ENCODE data around the gene CCL24.
"Not testable (repeated sequence)": the region's sequence is repeated elsewhere in the genome, so short reads cannot be mapped to it uniquely, and the experiment has no call there.

Gene CCL24

GRCh38 chr7:75818472-75818871, 4.9 kb upstream of the CCL24 start:
- DNase-seq: no peak

DNA sequence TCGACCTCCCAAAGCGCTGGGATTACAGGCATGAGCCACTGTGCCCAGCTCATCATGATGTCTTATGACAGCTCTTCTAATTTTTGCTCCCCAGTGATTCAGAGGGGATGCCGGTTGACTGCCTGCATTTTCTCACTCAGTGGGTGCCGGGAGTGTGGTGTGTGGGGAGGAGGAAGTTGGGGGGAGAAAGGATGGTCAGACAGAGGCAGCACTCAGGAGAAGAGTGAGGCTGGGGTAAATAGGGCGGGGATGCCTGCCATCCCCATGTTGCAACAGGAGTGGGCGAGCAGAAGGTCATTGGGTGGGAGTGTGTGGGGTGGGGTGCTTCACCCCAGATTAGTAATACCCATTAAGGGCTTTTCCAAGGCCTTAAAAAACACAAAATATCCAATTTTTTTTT, 3.5 kb upstream of the CCL24 start:
- no peak for DNase-seq

DNA sequence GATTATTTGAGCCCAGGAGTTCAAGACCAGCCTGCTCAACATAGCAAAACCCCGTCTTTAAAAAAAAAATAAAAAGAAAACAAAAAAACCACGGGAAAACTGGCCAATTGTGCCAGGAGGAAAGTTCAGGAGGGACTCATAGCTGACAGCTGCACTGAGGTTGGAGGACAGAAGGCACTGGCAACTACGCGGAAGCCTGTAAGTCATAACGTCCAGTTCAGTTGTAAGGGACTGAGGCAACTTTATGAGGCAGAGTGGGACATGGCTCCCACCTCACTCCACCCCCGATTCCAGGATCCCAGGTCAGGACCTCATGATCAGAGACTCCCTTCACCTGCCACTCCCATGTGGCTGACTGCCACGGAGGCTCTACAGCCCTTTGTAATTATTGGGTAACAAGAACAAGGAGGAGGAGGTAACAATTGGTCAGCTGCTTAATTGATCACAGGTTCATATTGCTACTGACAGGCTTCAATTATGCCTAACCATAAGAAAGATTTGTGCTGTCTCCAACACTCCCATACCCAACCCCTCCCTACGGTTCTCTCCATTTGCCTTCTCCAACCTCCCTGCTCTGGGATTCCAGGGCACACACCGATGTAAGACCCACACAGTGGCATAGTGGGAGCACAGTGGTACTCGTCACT, 1.9 kb upstream of the CCL24 start:
- no peak for DNase-seq

- DNase-seq: no peak
Measured at GRCh38 chr7:75814407-75814947, 871 bp upstream of the CCL24 start.

- DNase-seq: no peak
Measured at GRCh38 chr7:75813084-75813483, 522 bp downstream of the CCL24 start.

GRCh38 chr7:75811894-75812678, 1.5 kb downstream of the CCL24 start:
- no peak for DNase-seq

DNA sequence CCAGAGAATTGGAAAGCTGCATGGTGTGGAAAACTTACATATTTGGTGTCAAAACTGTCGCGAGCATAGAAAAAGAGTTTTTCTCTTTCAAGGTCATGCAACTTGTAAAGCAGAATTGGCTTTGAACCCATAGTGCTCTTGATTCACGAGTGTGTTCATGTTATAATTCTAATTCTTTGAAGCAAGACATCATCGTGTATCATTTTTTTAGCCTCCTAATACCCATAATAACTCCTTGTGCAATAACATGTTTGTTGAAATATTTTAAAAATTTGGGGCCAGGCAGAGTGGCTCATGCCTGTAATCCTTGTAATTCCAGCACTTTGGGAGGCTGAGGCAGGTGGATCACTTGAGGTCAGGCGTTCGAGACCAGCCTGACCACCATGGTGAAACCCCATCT, 4.2 kb downstream of the CCL24 start:
- no peak for DNase-seq

- no peak for DNase-seq
Measured at GRCh38 chr7:75808106-75808505, 5.5 kb downstream of the CCL24 start.

DNA sequence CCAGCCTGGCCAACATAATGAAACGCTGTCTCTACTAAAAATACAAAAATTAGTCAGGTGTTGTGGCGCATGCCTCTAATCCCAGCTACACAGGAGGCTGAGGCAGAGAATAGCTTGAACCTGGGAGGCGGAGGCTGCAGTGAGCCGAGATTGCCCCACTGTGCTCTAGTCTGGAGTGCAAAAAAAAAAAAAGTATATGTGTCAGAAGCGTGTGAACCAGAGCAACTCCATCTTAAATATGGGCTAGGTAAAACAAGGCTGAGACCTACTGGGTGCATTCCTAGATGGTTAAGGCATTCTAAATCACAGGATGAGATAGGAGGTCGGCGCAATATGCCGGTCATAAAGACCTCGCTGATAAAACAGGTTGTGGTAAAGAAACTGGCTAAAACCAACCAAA, 6.2 kb downstream of the CCL24 start:
- DNase-seq: no peak

- DNase-seq: no peak
Measured at GRCh38 chr7:75806560-75807307, 6.9 kb downstream of the CCL24 start.

- no peak for DNase-seq
Measured at GRCh38 chr7:75804705-75805104, 8.9 kb downstream of the CCL24 start.

DNA sequence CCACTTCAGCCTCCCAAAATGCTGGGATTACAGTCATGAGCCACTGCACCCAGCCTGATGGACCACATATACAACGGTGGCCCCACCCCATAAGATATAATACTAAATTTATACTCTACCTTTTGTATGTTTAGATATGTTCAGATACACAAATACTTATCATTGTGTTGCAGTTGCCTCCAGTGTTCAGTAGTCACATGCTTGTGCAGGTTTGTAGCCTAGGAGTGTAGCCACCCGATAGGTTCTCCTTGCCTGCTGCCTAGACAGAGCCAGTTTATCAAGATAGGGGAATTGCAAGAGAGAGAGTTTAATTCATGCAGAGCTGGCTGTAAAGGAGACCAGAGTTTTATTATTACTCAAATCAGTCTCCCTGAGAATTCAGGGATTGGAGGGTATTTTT, 9.6 kb downstream of the CCL24 start:
- DNase-seq: no peak

GRCh38 chr7:75802552-75802821, 11.1 kb downstream of the CCL24 start:
- DNase-seq: no peak

- DNase-seq: no peak
Measured at GRCh38 chr7:75798770-75799169, 14.8 kb downstream of the CCL24 start.

DNA sequence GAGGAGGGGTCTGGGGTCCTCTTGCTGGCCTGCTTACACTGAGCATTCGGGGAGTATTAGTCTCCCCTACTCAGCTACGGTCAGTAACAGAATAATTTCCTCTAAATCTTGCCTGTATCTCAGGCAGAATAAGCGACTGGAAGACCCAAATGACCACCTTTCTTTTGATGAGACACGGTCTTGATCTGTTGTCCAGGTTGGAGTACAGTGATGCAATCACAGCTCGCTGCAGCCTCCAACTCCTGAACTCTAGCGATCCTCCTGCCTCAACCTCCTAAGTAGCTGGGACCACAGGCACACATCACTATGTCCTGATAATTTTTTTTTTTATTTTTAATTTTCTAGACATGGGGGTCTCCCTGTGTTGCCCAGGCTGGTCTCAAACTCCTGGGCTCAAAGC, 17.2 kb downstream of the CCL24 start:
- DNase-seq: no peak

GRCh38 chr7:75795831-75796285, 17.7 kb downstream of the CCL24 start:
- no peak for DNase-seq

- no peak for DNase-seq
Measured at GRCh38 chr7:75793676-75794075, 19.9 kb downstream of the CCL24 start.

DNA sequence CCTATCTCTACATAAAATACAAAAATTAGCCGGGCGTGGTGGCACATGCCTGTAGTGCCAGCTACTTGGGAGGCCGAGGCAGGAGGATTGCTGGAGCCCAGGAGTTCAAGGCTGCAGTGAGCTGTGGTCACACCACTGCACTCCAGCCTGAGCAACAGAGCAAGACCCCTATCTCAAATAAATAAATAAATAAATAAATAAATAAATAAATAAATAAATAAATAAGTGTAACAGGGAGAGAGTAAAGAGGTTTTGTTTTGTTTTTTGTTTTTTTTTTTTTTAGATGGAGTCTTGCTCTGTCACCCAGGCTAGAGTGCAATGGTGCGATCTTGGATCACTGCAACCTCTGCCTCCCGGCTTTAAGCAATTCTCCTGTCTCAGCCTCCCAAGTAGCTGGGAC, 21.0 kb downstream of the CCL24 start:
- not testable (repeated sequence) for DNase-seq

- DNase-seq: no peak
Measured at GRCh38 chr7:75789361-75789924, 24.2 kb downstream of the CCL24 start.

DNA sequence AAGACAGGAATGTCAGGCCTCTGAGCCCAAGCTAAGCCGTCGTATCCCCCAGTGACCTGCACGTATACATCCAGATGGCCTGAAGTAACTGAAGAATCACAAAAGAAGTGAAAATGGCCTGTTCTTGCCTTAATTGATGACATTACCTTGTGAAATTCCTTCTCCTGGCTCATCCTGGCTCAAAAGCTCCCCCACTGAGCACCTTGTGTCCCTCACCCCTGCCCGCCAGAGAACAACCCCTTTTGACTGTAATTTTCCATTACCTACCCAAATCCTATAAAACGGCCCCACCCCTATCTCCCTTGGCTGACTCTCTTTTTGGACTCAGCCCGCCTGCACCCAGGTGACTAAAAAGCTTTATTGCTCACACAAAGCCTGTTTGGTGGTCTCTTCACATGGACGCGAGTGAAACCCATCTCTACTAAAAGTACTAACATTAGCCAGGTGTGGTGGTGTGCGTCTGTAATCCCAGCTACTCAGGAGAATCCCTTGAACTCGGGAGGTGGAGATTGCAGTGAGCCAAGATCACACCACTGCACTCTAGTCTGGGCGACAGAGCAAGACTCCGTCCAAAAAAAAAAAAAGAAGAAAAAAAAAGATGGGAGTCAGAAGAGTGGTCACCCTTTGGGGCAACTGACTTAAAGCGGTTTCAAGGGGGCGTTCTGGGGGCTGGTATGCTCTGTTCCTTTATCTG, 25.3 kb downstream of the CCL24 start:
- not testable (repeated sequence) for DNase-seq

- not testable (repeated sequence) for DNase-seq
Measured at GRCh38 chr7:75783058-75783457, 30.5 kb downstream of the CCL24 start.

DNA sequence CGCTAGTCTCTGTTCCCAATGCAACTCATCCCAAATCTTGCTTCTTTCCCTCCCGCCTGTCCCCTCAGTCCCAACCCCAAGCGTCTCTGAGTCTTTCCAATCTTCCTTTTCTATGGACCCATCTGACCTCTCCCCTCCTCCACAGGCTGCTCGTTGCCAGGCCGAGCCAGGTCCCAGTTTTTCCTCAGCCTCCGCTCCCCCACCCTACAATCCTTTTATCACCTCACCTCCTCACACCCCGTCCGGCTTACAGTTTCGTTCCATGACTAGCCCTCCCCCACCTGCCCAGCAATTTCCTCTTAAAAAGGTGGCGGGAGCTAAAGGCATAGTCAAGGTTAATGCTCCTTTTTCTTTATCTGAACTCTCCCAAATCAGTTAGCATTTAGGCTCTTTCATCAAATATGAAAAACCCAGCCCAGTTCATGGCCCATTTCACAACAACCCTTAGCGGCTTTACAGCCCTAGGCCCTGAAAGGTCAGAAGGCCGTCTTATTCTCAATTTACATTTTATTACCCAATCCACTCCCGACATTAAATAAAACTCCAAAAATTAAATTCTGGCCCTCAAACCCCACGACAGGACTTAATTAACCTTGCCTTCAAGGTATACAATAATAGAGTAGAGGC, 32.8 kb downstream of the CCL24 start:
- DNase-seq: not testable (repeated sequence)
